ENCODE measurements around the gene CHMP4B.

CHMP4B gene

GRCh38 chr20:33781945-33782344 lies 29.2 kb upstream of the CHMP4B start:
- TF ChIP-seq CTCF (IDR thresholded peaks at IDR 0.05) = no peak
- DNase-seq (ENCODE audit: low spot score) = no peak
- H3K27ac ChIP-seq = no peak overlapping the region
- no peak overlapping the region for H3K4me3 ChIP-seq

GRCh38 chr20:33783256-33783655 lies 27.9 kb upstream of the CHMP4B start:
- TF ChIP-seq CTCF (IDR thresholded peaks at IDR 0.05) = no peak
- H3K4me3 ChIP-seq = no peak overlapping the region
- no peak for DNase-seq (ENCODE audit: low spot score)
- no peak overlapping the region for H3K27ac ChIP-seq

GRCh38 chr20:33783818-33784217 lies 27.3 kb upstream of the CHMP4B start:
- no peak overlapping the region for H3K4me3 ChIP-seq
- DNase-seq (ENCODE audit: low spot score) = no peak
- no peak for TF ChIP-seq CTCF (IDR thresholded peaks at IDR 0.05)
- no peak overlapping the region for H3K27ac ChIP-seq

- Histone ChIP-seq H3K4me3 (no peak overlapping the region), H3K27ac (no peak overlapping the region)
- no peak for TF ChIP-seq CTCF (IDR thresholded peaks at IDR 0.05)
- no peak for DNase-seq (ENCODE audit: low spot score)
Observed at GRCh38 chr20:33784225-33784624, 26.9 kb upstream of the CHMP4B start.

- DNase-seq (ENCODE audit: low spot score) = no peak
- no peak for TF ChIP-seq CTCF (IDR thresholded peaks at IDR 0.05)
- Histone ChIP-seq H3K4me3 (no peak overlapping the region), H3K27ac (no peak overlapping the region)
Observed at GRCh38 chr20:33785503-33785902, 25.6 kb upstream of the CHMP4B start.

GRCh38 chr20:33787253-33787891 lies 23.8 kb upstream of the CHMP4B start:
- no peak for TF ChIP-seq CTCF (IDR thresholded peaks at IDR 0.05)
- DNase-seq (ENCODE audit: low spot score) = no peak
- no peak overlapping the region for H3K4me3 ChIP-seq
- peak overlapping the region in 1 of 2 donors; percentile 11 for H3K27ac ChIP-seq

GRCh38 chr20:33788351-33789049 lies 22.6 kb upstream of the CHMP4B start:
- TF ChIP-seq CTCF (IDR thresholded peaks at IDR 0.05) = no peak
- Histone ChIP-seq H3K27ac (no peak overlapping the region), H3K4me3 (no peak overlapping the region)
- DNase-seq (ENCODE audit: low spot score) = no peak
